Endothelial cell of umbilical vein (primary cell): ENCODE results near the gene ING2. TPM values are rescaled to one million over a fixed set of nuclear protein-coding genes. Genes with fewer than 3 reads are reported as not detected.
"Not testable (repeated sequence)": the region's sequence is repeated elsewhere in the genome, so short reads cannot be mapped to it uniquely, and the experiment has no call there.

Experiments used
- BruUV-seq: library from RNA; stranded (reverse); fragments of 400-500 nt; replicated peaks from 2 replicates; lab custom pipeline; 2021; lab: Mats Ljungman, UMichigan
- CTCF ChIA-PET: fragments of 300-600, 350-600 bp; sonication (Branson Sonifier 250); formaldehyde crosslinking; loops from one replicate; lab custom pipeline; 2021; ENCODE audit warnings: antibody characterized with exemption, inconsistent platforms; lab: Charles Lee
- POLR2A ChIA-PET: fragments of 300-600, 350-600 bp; sonication (Branson Sonifier 250); formaldehyde crosslinking; loops from one replicate; lab custom pipeline; 2021; ENCODE audit warnings: antibody characterized with exemption, inconsistent platforms; lab: Charles Lee
- DNase-seq: peaks from one replicate; pipeline ENCODE4 v3.0.0-alpha.2; 2011; ENCODE audit warnings: low read depth, low spot score
- FAIRE-seq: peaks from 2 replicates; lab custom pipeline; 2011; peaks lifted over from hg19 to GRCh38; lab: Jason Lieb, UNC
- H2AFZ ChIP-seq: 2 replicates; pipeline ENCODE4 v1.6.0; 2012; ENCODE audit warnings: low read depth, low read length, control low read depth, inconsistent platforms
- H3K27ac ChIP-seq: 2 replicates; pipeline ENCODE4 v1.5.1; 2011; ENCODE audit warnings: low read depth, mild to moderate bottlenecking, control low read depth, low read length, moderate library complexity; ENCODE audit not compliant: insufficient read depth
- H3K27me3 ChIP-seq, 2 experiments: 2 replicates each; pipeline versions ENCODE4 v1.6.0 to v1.6.1; 2011; ENCODE audit warnings: low read length in 2 of 2, mixed read lengths in 1 of 2; ENCODE audit not compliant: control insufficient read depth in 2 of 2, insufficient read depth in 2 of 2
- H3K36me3 ChIP-seq, 2 experiments: 2 replicates in 1 of 2; 3 replicates in 1 of 2; pipeline ENCODE4 v1.5.1; 2011; ENCODE audit warnings: low read length in 2 of 2, mild to moderate bottlenecking in 1 of 2, moderate library complexity in 1 of 2; ENCODE audit not compliant: control insufficient read depth in 2 of 2, insufficient read depth in 2 of 2; ENCODE audit errors: extremely low read depth in 1 of 2
- H3K4me1 ChIP-seq: 3 replicates; pipeline ENCODE4 v1.5.1; 2011; ENCODE audit warnings: mild to moderate bottlenecking, low read length; ENCODE audit not compliant: control insufficient read depth, insufficient read depth; ENCODE audit errors: extremely low read depth
- H3K4me2 ChIP-seq: 2 replicates; pipeline ENCODE4 v1.6.1; 2011; ENCODE audit warnings: low read length, control low read depth, mixed read lengths; ENCODE audit not compliant: insufficient read depth
- H3K4me3 ChIP-seq, 3 experiments: fragments of 200-600 bp in 1 of 3; sonication (generic), shearing (Covaris generic) in 1 of 3; replicated peaks in 1 of 3; 2 replicates each; pipeline ENCODE4 v1.5.1; 2011 to 2016; ENCODE audit warnings: control low read depth in 3 of 3, low read length in 3 of 3, mild to moderate bottlenecking in 2 of 3, inconsistent platforms in 1 of 3, low read depth in 1 of 3, moderate library complexity in 1 of 3; ENCODE audit not compliant: insufficient read depth in 1 of 3
- H3K79me2 ChIP-seq: 2 replicates; pipeline ENCODE4 v1.6.0; 2012; ENCODE audit warnings: low read length, inconsistent platforms; ENCODE audit not compliant: control insufficient read depth, insufficient read depth
- H3K9ac ChIP-seq: replicated peaks from 2 replicates; pipeline ENCODE3; 2011; ENCODE audit warnings: low read length, control low read depth; ENCODE audit not compliant: insufficient read depth; ENCODE audit errors: extremely low read depth
- H3K9me1 ChIP-seq: replicated peaks from 3 replicates; pipeline ENCODE4 v1.6.0; 2011; ENCODE audit warnings: mild to moderate bottlenecking, low read length; ENCODE audit not compliant: control insufficient read depth, insufficient read depth; ENCODE audit errors: extremely low read depth
- H3K9me3 ChIP-seq: replicated peaks from 2 replicates; pipeline ENCODE4 v1.5.1; 2012; ENCODE audit warnings: low read length, inconsistent platforms; ENCODE audit not compliant: control insufficient read depth, insufficient read depth
- H4K20me1 ChIP-seq: replicated peaks from 2 replicates; pipeline ENCODE3; 2011; ENCODE audit warnings: mild to moderate bottlenecking, low read length; ENCODE audit not compliant: control insufficient read depth, insufficient read depth; ENCODE audit errors: extremely low read depth
- EZH2 ChIP-seq: IDR thresholded peaks from 2 replicates; pipeline ENCODE4 v1.6.1; 2012; ENCODE audit warnings: borderline replicate concordance, low read depth, mild to moderate bottlenecking, moderate library complexity, low read length, inconsistent platforms; ENCODE audit not compliant: severe bottlenecking
- FOS ChIP-seq: IDR thresholded peaks from 2 replicates; pipeline ENCODE4 v1.6.1; 2011; ENCODE audit warnings: mild to moderate bottlenecking, low read length, moderate library complexity, borderline replicate concordance; ENCODE audit not compliant: insufficient read depth
- JUN ChIP-seq: IDR thresholded peaks from 2 replicates; pipeline ENCODE4 v1.6.1; 2011; ENCODE audit warnings: borderline replicate concordance, low read depth; ENCODE audit not compliant: insufficient read length, insufficient read depth
- POLR2A ChIP-seq: IDR thresholded peaks from 2 replicates; pipeline ENCODE4 v1.6.1; 2012; ENCODE audit warnings: low read depth, mild to moderate bottlenecking, control low read depth, low read length
- POLR2AphosphoS5 ChIP-seq: IDR thresholded peaks from 2 replicates; pipeline ENCODE4 v1.6.1; 2012; ENCODE audit warnings: low read depth, mild to moderate bottlenecking, control low read depth, low read length, moderate library complexity; ENCODE audit not compliant: insufficient read depth
- dilution Hi-C: fragments of 300-500 bp; cut with MboI; formaldehyde crosslinking; loops from one replicate; pipeline ENCODE4 v1.15.0; 2019; ENCODE audit warnings: low sequenced_read_pairs; ENCODE audit not compliant: extremely low pct_ligation_motif_present
- intact Hi-C: fragments of 100-400 bp; cut with micrococcal nuclease; formaldehyde crosslinking; loops from one replicate; pipeline ENCODE4 v1.10.0; 2022
- polyA plus RNA-seq, 4 experiments: library from polyadenylated mRNA; depleted of rRNA in 3 of 4; stranded (reverse) in 3 of 4; unstranded in 1 of 4; fragments of >200 nt; gene quantifications; 2 replicates each; pipeline versions ENCODE4 v1.2.1 to v1.2.3, GENCODE V29; 2011 to 2012; ENCODE audit warnings: missing spikeins in 1 of 4
- total RNA-seq: library from RNA; stranded (reverse); gene quantifications from 2 replicates; pipeline ENCODE4 v1.2.3, GENCODE V29; 2021

Gene ING2
- total and polyA plus RNA-seq, 2 donors (not counting 3 experiments of a cell fraction or from before 2014, with no cell fraction given), result 2.7 to 8.4 TPM

DNA sequence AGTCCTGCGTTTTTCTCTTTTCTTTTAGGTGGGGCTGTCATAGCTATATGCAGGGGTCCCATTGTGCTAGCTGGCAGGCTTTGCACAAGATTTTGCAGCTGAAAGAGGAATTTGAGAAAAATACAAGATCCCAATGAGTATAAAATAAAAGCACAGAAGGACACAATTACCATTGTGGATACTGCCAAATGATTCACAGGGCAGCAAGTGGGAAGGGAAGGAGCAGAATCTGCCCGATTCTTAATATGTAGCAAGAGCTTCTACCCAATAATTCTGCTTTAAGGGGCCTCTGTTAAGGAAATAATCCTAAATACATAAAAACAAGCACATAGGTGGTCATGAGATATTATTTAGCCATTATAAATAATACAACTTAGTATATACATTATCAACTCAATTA lies 25.9 kb upstream of the ING2 start:
- Histone ChIP-seq H4K20me1 (no peaks in the 10 kb centered on the region), H3K9ac (no peak overlapping the region), H2AFZ (no peak overlapping the region), H3K4me3 (no peak overlapping the region), H3K4me2 (no peak overlapping the region), H3K36me3 (no peaks in the 10 kb centered on the region), H3K79me2 (no peaks in the 10 kb centered on the region), H3K27me3 (no peaks in the 10 kb centered on the region), H3K9me3 (no peaks in the 10 kb centered on the region), H3K4me1 (no peaks in the 10 kb centered on the region), H3K9me1 (no peaks in the 10 kb centered on the region), H3K27ac (no peak overlapping the region)
- FAIRE-seq (no peak), DNase-seq (no peak)
- ChIA-PET CTCF (interaction anchor here (1.1 to 1.2 kb wide), 2 partner anchors 29 to 122 kb away, joined by 3 to 5 read pairs; no protein-coding TSS in a partner anchor), POLR2A (no interaction called here)
- BruUV-seq, result no TSS peak
- dilution Hi-C loops, result no loop called here
- intact Hi-C loops, result loop anchor here (10.0 kb wide), 1 partner anchor 366 kb away; no protein-coding TSS in a partner anchor
- no peak for TF ChIP-seq POLR2A
- TF ChIP-seq JUN, result no peak
- no peak for TF ChIP-seq EZH2
- TF ChIP-seq FOS, result no peak
- no peak for TF ChIP-seq POLR2AphosphoS5

DNA sequence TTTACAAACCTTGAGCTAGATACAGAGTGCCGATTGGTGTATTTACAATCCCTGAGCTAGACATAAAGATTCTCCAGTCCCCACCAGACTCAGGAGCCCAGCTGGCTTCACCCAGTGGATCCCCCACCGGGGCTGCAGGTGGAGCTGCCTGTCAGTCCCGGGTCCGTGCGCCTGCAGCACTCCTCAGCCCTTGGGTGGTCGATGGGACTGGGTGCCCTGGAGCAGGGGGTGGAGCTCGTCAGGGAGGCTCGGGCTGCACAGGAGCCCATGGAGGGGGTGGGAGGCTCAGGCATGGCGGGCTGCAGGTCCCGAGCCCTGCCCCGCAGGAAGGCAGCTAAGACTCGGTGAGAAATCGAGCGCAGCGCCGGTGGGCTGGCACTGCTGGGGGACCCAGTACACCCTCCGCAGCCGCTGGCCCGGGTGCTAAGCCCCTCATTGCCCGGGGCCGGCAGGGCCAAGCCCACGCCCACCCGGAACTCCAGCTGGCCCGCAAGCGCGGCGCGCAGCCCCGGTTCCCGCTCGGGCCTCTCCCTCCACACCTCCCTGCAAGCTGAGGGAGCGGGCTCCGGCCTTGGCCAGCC lies 22.3 kb upstream of the ING2 start:
- dilution Hi-C loops, H3K4me2 ChIP-seq, H3K4me1 ChIP-seq, POLR2A ChIA-PET, H3K4me3 ChIP-seq, CTCF ChIA-PET, H3K9me1 ChIP-seq, H3K36me3 ChIP-seq, intact Hi-C loops, H4K20me1 ChIP-seq, H3K9ac ChIP-seq, H3K27ac ChIP-seq, FAIRE-seq, H3K27me3 ChIP-seq, H3K79me2 ChIP-seq, H2AFZ ChIP-seq, DNase-seq, BruUV-seq, H3K9me3 ChIP-seq: not testable (repeated sequence)
